Caco-2 (cell line): Measurements from ENCODE around the gene TSC22D1. TPM values are rescaled to one million over a fixed set of nuclear protein-coding genes. Genes with fewer than 3 reads are reported as not detected.

Experiments used
- BruUV-seq: library from RNA; stranded (reverse); fragments of 400-500 nt; replicated peaks from 2 replicates; lab custom pipeline; 2021; lab: Mats Ljungman, UMichigan
- CTCF ChIA-PET: fragments of 300-600 bp; sonication (Branson Sonifier 250); formaldehyde crosslinking; loops from one replicate; lab custom pipeline; 2022; ENCODE audit warnings: antibody characterized with exemption; lab: Charles Lee
- POLR2A ChIA-PET: fragments of 300-600 bp; sonication (Branson Sonifier 250); formaldehyde crosslinking; loops from one replicate; lab custom pipeline; 2022; ENCODE audit warnings: antibody characterized with exemption; lab: Charles Lee
- DNase-seq, 2 experiments: peaks; one replicate each; pipeline versions ENCODE4 v3.0.0 to v3.0.0-alpha.2; 2020 to 2022
- H3K27me3 ChIP-seq: replicated peaks from 2 replicates; pipeline ENCODE4 v1.6.0; 2011; ENCODE audit warnings: low read length; ENCODE audit not compliant: control insufficient read depth, insufficient read depth
- H3K36me3 ChIP-seq: 2 replicates; pipeline ENCODE4 v1.5.1; 2011; ENCODE audit warnings: low read length; ENCODE audit not compliant: control insufficient read depth, insufficient read depth
- H3K4me1 ChIP-seq: fragments of 250-450 bp; sonication (Bioruptor Pico); 2 replicates; pipeline ENCODE4 v1.5.1; 2020; ENCODE audit warnings: mild to moderate bottlenecking
- H3K4me3 ChIP-seq: 2 replicates; pipeline ENCODE4 v1.5.1; 2011; ENCODE audit warnings: low read depth, mild to moderate bottlenecking, control low read depth, low read length
- H3K9me3 ChIP-seq: fragments of 250-450 bp; sonication (Bioruptor Pico); 2 replicates; pipeline ENCODE4 v1.5.1; 2020; ENCODE audit warnings: mild to moderate bottlenecking, moderate library complexity
- H3K27ac Mint-ChIP-seq: one replicate; pipeline ENCODE4 v1.8.0; 2022; ENCODE audit warnings: mixed read lengths; ENCODE audit not compliant: unreplicated experiment
- H3K27me3 Mint-ChIP-seq: one replicate; pipeline ENCODE4 v1.8.0; 2022; ENCODE audit warnings: mixed read lengths; ENCODE audit not compliant: insufficient read depth, unreplicated experiment
- H3K36me3 Mint-ChIP-seq: one replicate; pipeline ENCODE4 v1.8.0; 2022; ENCODE audit warnings: mild to moderate bottlenecking, mixed read lengths; ENCODE audit not compliant: insufficient read depth, unreplicated experiment
- H3K4me1 Mint-ChIP-seq: one replicate; pipeline ENCODE4 v1.8.0; 2022; ENCODE audit warnings: low read depth, mixed read lengths; ENCODE audit not compliant: unreplicated experiment
- H3K4me3 Mint-ChIP-seq: one replicate; pipeline ENCODE4 v1.8.0; 2022; ENCODE audit warnings: mild to moderate bottlenecking, moderate library complexity, mixed read lengths; ENCODE audit not compliant: unreplicated experiment
- H3K9me3 Mint-ChIP-seq: one replicate; pipeline ENCODE4 v1.8.0; 2022; ENCODE audit warnings: mixed read lengths; ENCODE audit not compliant: unreplicated experiment
- CTCF ChIP-seq, 2 experiments: fragments of 200-600 bp in 1 of 2; IDR thresholded peaks; 1 replicate in 1 of 2; 2 replicates in 1 of 2; pipeline versions ENCODE4 v1.5.1 to v1.8.0; 2011 to 2022; ENCODE audit warnings: antibody characterized with exemption in 1 of 2, control low read depth in 1 of 2, inconsistent platforms in 1 of 2, low read depth in 1 of 2, low read length in 1 of 2, mild to moderate bottlenecking in 1 of 2, moderate library complexity in 1 of 2; ENCODE audit not compliant: insufficient read depth in 1 of 2, severe bottlenecking in 1 of 2, unreplicated experiment in 1 of 2
- intact Hi-C: fragments of 100-400 bp; cut with micrococcal nuclease; formaldehyde crosslinking; loops from one replicate; pipeline ENCODE4 v1.10.0; 2022; ENCODE audit not compliant: unreplicated experiment
- total RNA-seq: library from RNA; stranded (reverse); gene quantifications from 2 replicates; pipeline ENCODE4 v1.2.3, GENCODE V29; 2022

TSC22D1 gene
- total RNA-seq, 1 experiment from 2014 or later, result 159 TPM

GRCh38 chr13:44453881-44454280 is 122.2 kb downstream of the TSC22D1 start:
- POLR2A ChIA-PET, result no interaction called here
- no peak for TF ChIP-seq CTCF (IDR thresholded peaks at IDR 0.05; ENCODE audit: insufficient read depth in 1 of 2, low read depth in 1 of 2, low read length in 1 of 2, severe bottlenecking in 1 of 2, unreplicated experiment in 1 of 2)
- intact Hi-C loops, result no loop called here
- Mint-ChIP-seq H3K9me3 (peaks cover 9% of the 10 kb centered on the region), H3K4me1 (peaks cover 12% of the 10 kb centered on the region), H3K27me3 (no peaks in the 10 kb centered on the region), H3K4me3 (no peak overlapping the region), H3K27ac (no peak overlapping the region), H3K36me3 (no peaks in the 10 kb centered on the region)
- peaks cover 17% of the 10 kb centered on the region for H3K4me1 ChIP-seq
- H3K9me3 ChIP-seq, result no peaks in the 10 kb centered on the region
- H3K27me3 ChIP-seq, result no peaks in the 10 kb centered on the region
- CTCF ChIA-PET, result no interaction called here
- no peak for DNase-seq
- no TSS peak for BruUV-seq
- H3K4me3 ChIP-seq, result no peak overlapping the region
- H3K36me3 ChIP-seq, result no peaks in the 10 kb centered on the region; the same call in 1 of the 2 replicates

GRCh38 chr13:44453069-44453468 is 123.1 kb downstream of the TSC22D1 start:
- CTCF ChIA-PET, result no interaction called here
- H3K4me1 Mint-ChIP-seq, result peaks cover 18% of the 10 kb centered on the region
- DNase-seq, result no peak
- intact Hi-C loops, result no loop called here
- no peak overlapping the region for H3K4me3 ChIP-seq
- TF ChIP-seq CTCF (IDR thresholded peaks at IDR 0.05; ENCODE audit: insufficient read depth in 1 of 2, low read depth in 1 of 2, low read length in 1 of 2, severe bottlenecking in 1 of 2, unreplicated experiment in 1 of 2), result no peak
- H3K4me3 Mint-ChIP-seq, result no peak overlapping the region
- POLR2A ChIA-PET, result no interaction called here
- H3K36me3 ChIP-seq, result no peaks in the 10 kb centered on the region
- H3K27me3 Mint-ChIP-seq, result no peaks in the 10 kb centered on the region
- BruUV-seq, result no TSS peak
- peaks cover 24% of the 10 kb centered on the region for H3K4me1 ChIP-seq
- peaks cover 9% of the 10 kb centered on the region for H3K9me3 Mint-ChIP-seq
- H3K36me3 Mint-ChIP-seq, result no peaks in the 10 kb centered on the region
- no peaks in the 10 kb centered on the region for H3K9me3 ChIP-seq
- no peak overlapping the region for H3K27ac Mint-ChIP-seq
- H3K27me3 ChIP-seq, result no peaks in the 10 kb centered on the region

GRCh38 chr13:44452418-44452817 is 123.7 kb downstream of the TSC22D1 start:
- no peak overlapping the region for H3K4me3 Mint-ChIP-seq
- peaks cover 9% of the 10 kb centered on the region for H3K9me3 Mint-ChIP-seq
- ChIA-PET CTCF (no interaction called here), POLR2A (no interaction called here)
- H3K36me3 ChIP-seq, result no peaks in the 10 kb centered on the region
- H3K9me3 ChIP-seq, result no peaks in the 10 kb centered on the region
- H3K4me1 ChIP-seq, result peaks cover 26% of the 10 kb centered on the region
- peaks cover 18% of the 10 kb centered on the region for H3K4me1 Mint-ChIP-seq
- TF ChIP-seq CTCF (IDR thresholded peaks at IDR 0.05; ENCODE audit: insufficient read depth in 1 of 2, low read depth in 1 of 2, low read length in 1 of 2, severe bottlenecking in 1 of 2, unreplicated experiment in 1 of 2), result no peak
- BruUV-seq, result no TSS peak
- H3K27ac Mint-ChIP-seq, result no peak overlapping the region
- no peaks in the 10 kb centered on the region for H3K27me3 ChIP-seq
- DNase-seq, result no peak
- H3K36me3 Mint-ChIP-seq, result no peaks in the 10 kb centered on the region
- no peak overlapping the region for H3K4me3 ChIP-seq
- H3K27me3 Mint-ChIP-seq, result no peaks in the 10 kb centered on the region
- intact Hi-C loops, result no loop called here
